Measurements from ENCODE around the gene SPIN4. TPM values are rescaled to one million over a fixed set of nuclear protein-coding genes. Genes with fewer than 3 reads are reported as not detected.
"Not testable (repeated sequence)": the region's sequence is repeated elsewhere in the genome, so short reads cannot be mapped to it uniquely, and the experiment has no call there.

SPIN4 gene
- polyA plus RNA-seq (2013, experiment 1 of 2) = 67.6 TPM
- polyA plus RNA-seq (2013, experiment 2 of 2) = 72.4 TPM

- Histone ChIP-seq H3K4me1 (ENCODE audit: control insufficient read depth, insufficient read depth, low read length, poor library complexity, severe bottlenecking) (no peaks in the 10 kb centered on the region), H3K4me3 (ENCODE audit: extremely low read depth, insufficient read depth, low read length, poor library complexity, severe bottlenecking) (peak within 1 kb of the TSS; percentile 62), H3K9me3 (ENCODE audit: control insufficient read depth, low read length) (no peaks in the 10 kb centered on the region), H3K27ac (ENCODE audit: low read depth, low read length, severe bottlenecking) (peak within 1 kb of the TSS; percentile 77), H3K36me3 (ENCODE audit: control insufficient read depth, insufficient read depth, low read length) (no peaks in the 10 kb centered on the region)
- WGBS, 2 experiments (ENCODE audit: insufficient coverage in 2 of 2) = 0% methylated on average over 3 to 20 of the region's 58 CpGs
Measured at GRCh38 chrX:63350941-63351616, at the start of gene SPIN4. TSS of gene SPIN4 (minus strand) at chrX:63351332. CDS start at chrX:63350819, 513 bp downstream.

DNA sequence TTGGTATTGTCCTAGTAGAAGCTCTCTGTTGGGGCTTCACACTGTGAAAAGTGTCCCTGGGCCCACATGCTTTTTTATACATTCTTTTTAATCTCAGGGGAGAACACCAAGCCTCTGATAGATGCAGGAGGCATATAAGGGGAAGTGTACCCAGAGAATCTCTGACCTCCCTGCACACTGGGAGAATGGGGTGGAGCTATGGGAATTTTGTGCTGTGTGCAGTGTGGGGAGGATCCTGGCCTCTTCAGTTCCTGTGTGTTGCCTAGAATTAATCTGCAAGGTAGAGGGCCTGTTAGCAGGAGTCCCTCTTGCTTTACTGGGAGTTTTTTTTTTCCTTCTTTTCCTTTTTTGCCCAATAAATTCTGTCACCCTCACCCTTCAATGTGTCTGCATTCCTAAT is 49.2 kb upstream of the SPIN4 start:
- Histone ChIP-seq H3K4me1 (ENCODE audit: control insufficient read depth, insufficient read depth, low read length, poor library complexity, severe bottlenecking) (no peaks in the 10 kb centered on the region), H3K27ac (ENCODE audit: low read depth, low read length, severe bottlenecking) (no peak overlapping the region), H3K4me3 (ENCODE audit: extremely low read depth, insufficient read depth, low read length, poor library complexity, severe bottlenecking) (no peak overlapping the region), H3K36me3 (ENCODE audit: control insufficient read depth, insufficient read depth, low read length) (no peaks in the 10 kb centered on the region), H3K9me3 (ENCODE audit: control insufficient read depth, low read length) (no peaks in the 10 kb centered on the region)

DNA sequence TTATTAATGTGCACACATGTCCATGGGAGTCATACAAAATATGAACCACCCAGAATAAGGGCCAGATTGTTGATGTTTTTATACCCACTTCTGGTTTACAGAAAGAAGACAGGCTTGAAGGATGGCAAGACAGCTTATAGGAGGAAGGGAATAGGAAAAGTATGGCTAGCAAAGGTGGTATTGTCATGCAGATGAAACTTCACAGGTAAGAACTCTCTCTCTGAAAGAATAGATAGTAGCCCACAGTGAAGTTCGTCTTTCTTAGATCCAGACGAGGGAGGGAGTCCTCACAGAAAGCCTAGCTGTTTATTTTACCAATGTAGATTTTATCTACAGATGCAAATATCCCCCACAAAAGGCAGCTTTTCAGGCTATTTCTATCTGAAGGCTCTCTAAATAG is 43.7 kb upstream of the SPIN4 start:
- no peaks in the 10 kb centered on the region for H3K9me3 ChIP-seq (ENCODE audit: control insufficient read depth, low read length)
- no peak overlapping the region for H3K27ac ChIP-seq (ENCODE audit: low read depth, low read length, severe bottlenecking)
- H3K4me1 ChIP-seq (ENCODE audit: control insufficient read depth, insufficient read depth, low read length, poor library complexity, severe bottlenecking) = no peaks in the 10 kb centered on the region
- no peak overlapping the region for H3K4me3 ChIP-seq (ENCODE audit: extremely low read depth, insufficient read depth, low read length, poor library complexity, severe bottlenecking)
- no CpG with 5 or more reads among the region's 2 CpGs for WGBS, 2 experiments (ENCODE audit: insufficient coverage in 2 of 2)
- no peaks in the 10 kb centered on the region for H3K36me3 ChIP-seq (ENCODE audit: control insufficient read depth, insufficient read depth, low read length)

- 100% methylated on average over 2 of the region's 24 CpGs; no CpG with 5 or more reads in 1 of the 2 experiments for WGBS, 2 experiments (ENCODE audit: insufficient coverage in 2 of 2)
- H3K4me3 ChIP-seq (ENCODE audit: extremely low read depth, insufficient read depth, low read length, poor library complexity, severe bottlenecking); H3K9me3 ChIP-seq (ENCODE audit: control insufficient read depth, low read length); H3K4me1 ChIP-seq (ENCODE audit: control insufficient read depth, insufficient read depth, low read length, poor library complexity, severe bottlenecking); H3K36me3 ChIP-seq (ENCODE audit: control insufficient read depth, insufficient read depth, low read length); H3K27ac ChIP-seq (ENCODE audit: low read depth, low read length, severe bottlenecking): not testable (repeated sequence)
Measured at GRCh38 chrX:63393094-63393493, 42.0 kb upstream of the SPIN4 start.

- H3K27ac ChIP-seq (ENCODE audit: low read depth, low read length, severe bottlenecking) = no peak overlapping the region
- 100% methylated on average over 1 of the region's 3 CpGs; no CpG with 5 or more reads in 1 of the 2 experiments for WGBS, 2 experiments (ENCODE audit: insufficient coverage in 2 of 2)
- H3K9me3 ChIP-seq (ENCODE audit: control insufficient read depth, low read length) = no peaks in the 10 kb centered on the region
- H3K4me3 ChIP-seq (ENCODE audit: extremely low read depth, insufficient read depth, low read length, poor library complexity, severe bottlenecking) = no peak overlapping the region
- H3K36me3 ChIP-seq (ENCODE audit: control insufficient read depth, insufficient read depth, low read length) = no peaks in the 10 kb centered on the region
- no peaks in the 10 kb centered on the region for H3K4me1 ChIP-seq (ENCODE audit: control insufficient read depth, insufficient read depth, low read length, poor library complexity, severe bottlenecking)
Measured at GRCh38 chrX:63387411-63387810, 36.3 kb upstream of the SPIN4 start.

- H3K4me3 ChIP-seq (ENCODE audit: extremely low read depth, insufficient read depth, low read length, poor library complexity, severe bottlenecking); H3K4me1 ChIP-seq (ENCODE audit: control insufficient read depth, insufficient read depth, low read length, poor library complexity, severe bottlenecking); H3K9me3 ChIP-seq (ENCODE audit: control insufficient read depth, low read length); H3K36me3 ChIP-seq (ENCODE audit: control insufficient read depth, insufficient read depth, low read length); H3K27ac ChIP-seq (ENCODE audit: low read depth, low read length, severe bottlenecking): not testable (repeated sequence)
Measured at GRCh38 chrX:63384263-63384662, 33.1 kb upstream of the SPIN4 start.

GRCh38 chrX:63373012-63373411 is 21.9 kb upstream of the SPIN4 start:
- not testable (repeated sequence) for H3K27ac ChIP-seq (ENCODE audit: low read depth, low read length, severe bottlenecking); H3K4me3 ChIP-seq (ENCODE audit: extremely low read depth, insufficient read depth, low read length, poor library complexity, severe bottlenecking); H3K9me3 ChIP-seq (ENCODE audit: control insufficient read depth, low read length); H3K4me1 ChIP-seq (ENCODE audit: control insufficient read depth, insufficient read depth, low read length, poor library complexity, severe bottlenecking); H3K36me3 ChIP-seq (ENCODE audit: control insufficient read depth, insufficient read depth, low read length)
- no CpG with 5 or more reads among the region's 3 CpGs for WGBS, 2 experiments (ENCODE audit: insufficient coverage in 2 of 2)

GRCh38 chrX:63367699-63368098 is 16.6 kb upstream of the SPIN4 start:
- not testable (repeated sequence) for H3K4me3 ChIP-seq (ENCODE audit: extremely low read depth, insufficient read depth, low read length, poor library complexity, severe bottlenecking); H3K36me3 ChIP-seq (ENCODE audit: control insufficient read depth, insufficient read depth, low read length); H3K9me3 ChIP-seq (ENCODE audit: control insufficient read depth, low read length); H3K4me1 ChIP-seq (ENCODE audit: control insufficient read depth, insufficient read depth, low read length, poor library complexity, severe bottlenecking); H3K27ac ChIP-seq (ENCODE audit: low read depth, low read length, severe bottlenecking)
- 95% methylated on average over 4 of the region's 5 CpGs; no CpG with 5 or more reads in 1 of the 2 experiments for WGBS, 2 experiments (ENCODE audit: insufficient coverage in 2 of 2)

GRCh38 chrX:63363788-63364187 is 12.7 kb upstream of the SPIN4 start:
- no peaks in the 10 kb centered on the region for H3K4me1 ChIP-seq (ENCODE audit: control insufficient read depth, insufficient read depth, low read length, poor library complexity, severe bottlenecking)
- H3K27ac ChIP-seq (ENCODE audit: low read depth, low read length, severe bottlenecking) = no peak overlapping the region
- no peak overlapping the region for H3K4me3 ChIP-seq (ENCODE audit: extremely low read depth, insufficient read depth, low read length, poor library complexity, severe bottlenecking)
- H3K9me3 ChIP-seq (ENCODE audit: control insufficient read depth, low read length) = no peaks in the 10 kb centered on the region
- no peaks in the 10 kb centered on the region for H3K36me3 ChIP-seq (ENCODE audit: control insufficient read depth, insufficient read depth, low read length)
- 100% methylated on average over 3 of the region's 4 CpGs; no CpG with 5 or more reads in 1 of the 2 experiments for WGBS, 2 experiments (ENCODE audit: insufficient coverage in 2 of 2)

DNA sequence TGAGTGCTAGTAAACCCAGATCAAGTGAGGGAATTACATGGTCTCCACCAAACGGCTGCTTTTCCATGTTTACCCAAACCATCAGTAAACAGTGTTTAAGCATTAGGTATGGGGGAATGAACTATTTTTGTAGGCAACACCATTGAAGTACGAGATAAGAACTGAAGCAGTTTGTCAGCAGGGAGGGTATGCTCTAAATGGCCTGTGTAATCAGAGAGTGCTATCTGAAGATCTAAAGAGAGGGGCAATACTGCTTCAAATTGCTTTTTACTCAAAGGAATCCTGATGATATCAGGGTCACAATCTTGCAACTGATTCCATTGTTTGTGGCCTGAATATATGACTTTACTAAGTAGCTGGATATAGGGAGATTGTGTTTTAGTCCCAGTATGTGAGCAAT is 10.4 kb upstream of the SPIN4 start:
- H3K9me3 ChIP-seq (ENCODE audit: control insufficient read depth, low read length) = no peaks in the 10 kb centered on the region
- no CpG with 5 or more reads among the region's 2 CpGs for WGBS, 2 experiments (ENCODE audit: insufficient coverage in 2 of 2)
- no peaks in the 10 kb centered on the region for H3K4me1 ChIP-seq (ENCODE audit: control insufficient read depth, insufficient read depth, low read length, poor library complexity, severe bottlenecking)
- peak overlapping the region; percentile 5 for H3K27ac ChIP-seq (ENCODE audit: low read depth, low read length, severe bottlenecking)
- no peaks in the 10 kb centered on the region for H3K36me3 ChIP-seq (ENCODE audit: control insufficient read depth, insufficient read depth, low read length)
- H3K4me3 ChIP-seq (ENCODE audit: extremely low read depth, insufficient read depth, low read length, poor library complexity, severe bottlenecking) = no peak overlapping the region

- H3K36me3 ChIP-seq (ENCODE audit: control insufficient read depth, insufficient read depth, low read length) = no peaks in the 10 kb centered on the region
- no peaks in the 10 kb centered on the region for H3K9me3 ChIP-seq (ENCODE audit: control insufficient read depth, low read length)
- H3K4me3 ChIP-seq (ENCODE audit: extremely low read depth, insufficient read depth, low read length, poor library complexity, severe bottlenecking) = no peak overlapping the region
- H3K27ac ChIP-seq (ENCODE audit: low read depth, low read length, severe bottlenecking) = no peak overlapping the region
- no peaks in the 10 kb centered on the region for H3K4me1 ChIP-seq (ENCODE audit: control insufficient read depth, insufficient read depth, low read length, poor library complexity, severe bottlenecking)
Measured at GRCh38 chrX:63354484-63354883, 3.4 kb upstream of the SPIN4 start.

All from mesodermal cell (in vitro differentiated cells).